ENCODE results near the gene DNMBP.

DNA sequence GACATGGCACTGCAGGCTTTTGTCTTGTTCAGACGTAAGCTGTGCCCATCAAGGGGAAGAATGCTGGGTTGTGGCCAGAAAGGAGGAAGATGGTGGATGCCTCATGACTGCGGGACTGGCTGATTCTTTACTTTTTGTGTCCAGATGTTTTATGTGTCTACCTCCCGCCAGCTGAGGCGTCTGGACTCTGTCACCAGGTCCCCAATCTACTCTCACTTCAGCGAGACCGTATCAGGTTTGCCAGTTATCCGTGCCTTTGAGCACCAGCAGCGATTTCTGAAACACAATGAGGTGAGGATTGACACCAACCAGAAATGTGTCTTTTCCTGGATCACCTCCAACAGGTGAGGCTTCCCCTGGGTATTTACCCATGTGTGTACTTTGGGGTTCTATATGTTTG lies 173.8 kb downstream of the DNMBP start:
- no peak for TF ChIP-seq MXI1 (IDR thresholded peaks at IDR 0.05; ENCODE audit: borderline replicate concordance, low read depth, low read length)
- no peak for TF ChIP-seq BHLHE40 (IDR thresholded peaks at IDR 0.05; ENCODE audit: low read depth, low read length)
- TF ChIP-seq POLR2A (IDR thresholded peaks at IDR 0.05; ENCODE audit: low read depth, low read length): no peak
- TF ChIP-seq CTCF (conservative IDR thresholded peaks at IDR 0.05; ENCODE audit: low read depth, low read length): no peak
- no peak for TF ChIP-seq CEBPB (IDR thresholded peaks at IDR 0.05; ENCODE audit: low read depth, low read length)
- TF ChIP-seq FOS (IDR thresholded peaks at IDR 0.05; ENCODE audit: low read depth, low read length): no peak
